Heart left ventricle (tissue), 16 donors: ENCODE data around the gene SMIM45.

Source experiments
- ATAC-seq, 4 donors: fragments of 200-7000 bp; cut with Tn5 transposase; one replicate each; pipeline ENCODE4 v1.9.1; 2020 to 2022; ENCODE audit warnings: moderate library complexity in 4 of 4, mild to moderate bottlenecking in 3 of 4, moderate number of reproducible peaks in 1 of 4
- DNase-seq, 5 donors: peaks; one replicate each; pipeline ENCODE4 v3.0.0-alpha.2; 2020
- H3K27ac ChIP-seq, 12 donors: fragments of 200-600 bp; sonication (generic) in 4 of 12; one replicate each; pipeline versions ENCODE4 v1.5.0 to v1.8.0; 2016 to 2022; ENCODE audit warnings: mild to moderate bottlenecking in 2 of 12
- H3K27me3 ChIP-seq, 9 donors: fragments of 200-600 bp; sonication (generic) in 2 of 9; one replicate each; pipeline versions ENCODE4 v1.5.1 to v1.8.0; 2016 to 2022; ENCODE audit warnings: mild to moderate bottlenecking in 3 of 9
- H3K36me3 ChIP-seq, 9 donors: fragments of 200-600 bp; sonication (generic) in 2 of 9; one replicate each; pipeline versions ENCODE4 v1.5.0 to v1.8.0; 2018 to 2022; ENCODE audit warnings: mild to moderate bottlenecking in 2 of 9
- H3K4me1 ChIP-seq, 12 donors: fragments of 200-600 bp; sonication (generic) in 4 of 12; one replicate each; pipeline versions ENCODE4 v1.5.0 to v1.8.0; 2016 to 2022; ENCODE audit warnings: mild to moderate bottlenecking in 3 of 12
- H3K4me3 ChIP-seq, 12 donors: fragments of 200-600 bp; sonication (generic) in 4 of 12; one replicate each; pipeline versions ENCODE4 v1.5.0 to v1.8.0; 2017 to 2022; ENCODE audit warnings: mild to moderate bottlenecking in 9 of 12, moderate library complexity in 4 of 12
- H3K9me3 ChIP-seq, 12 donors: fragments of 200-600 bp; sonication (generic) in 4 of 12; one replicate each; pipeline versions ENCODE4 v1.5.0 to v1.8.0; 2016 to 2022; ENCODE audit warnings: mild to moderate bottlenecking in 1 of 12
- POLR2A ChIP-seq, 2 donors: fragments of 450-650 bp; IDR thresholded peaks; one replicate each; pipeline ENCODE4 v1.6.1; 2017; ENCODE audit warnings: antibody characterized with exemption in 2 of 2, mild to moderate bottlenecking in 2 of 2, moderate library complexity in 2 of 2
- WGBS, 4 donors: extraction: QIAGEN DNeasy Blood & Tissue Kit in 2 of 4; methylation state at CpG; one replicate each; pipeline versions ENCODE4 v1.1.5 to v1.1.7; 2013 to 2018; 5-methylcytosine and 5-hydroxymethylcytosine counted together
- intact Hi-C, 10 donors: fragments of 100-400 bp; cut with DNase I; formaldehyde crosslinking; loops; one replicate each; pipeline versions ENCODE4 v1.11.1 to v1.14.2; 2022
- TF ChIP-seq, protein P1 (sequence below), 12 donors: fragments of 200-600 bp; sonication (generic) in 4 of 12; IDR thresholded peaks; one replicate each; pipeline versions ENCODE4 v1.5.0 to v1.8.0; 2018 to 2022; ENCODE audit warnings: antibody characterized with exemption in 12 of 12, mild to moderate bottlenecking in 5 of 12
- donor health status: ischemic (EF 13 %, LVEDD 7.1; RV severe dilation, severe dysfunction).
- donor health status: healthy with polysubstance abuse.
- donor health status: DM: no; HTN: yes; CAD: no.
- donor health status: DM: no; HTN: no; CAD: no.
- donor health status: ischemic (EF 25% LVEDD 6.9; RV normal size, moderate dysfunction).
- donor health status: ischemic (EF 25% LVEDD 5.7; RV mildly dilated, moderate dysfunction).
- donor health status: healthy.
- donor health status: DM: yes; HTN: yes; CAD: no.
- donor health status: ischemic (EF 35%, LVEDD 5.7; RV mildly dilated, moderate dysfunction).
- donor health status: nonischemic (EF 11% LVEDD 7.7; RV severe dilation, severe dysfunction).
- donor health status: DM: yes; HTN: yes; CAD: no.
- donor health status: PGD.
- donor health status: ischemic (EF 29% LVEDD 5.4; RV normal size, mild dysfunction).
- donor health status: nonischemic (EF 23%, LVEDD 6.1; RV moderate dilation, normal function).

SMIM45 gene

DNA sequence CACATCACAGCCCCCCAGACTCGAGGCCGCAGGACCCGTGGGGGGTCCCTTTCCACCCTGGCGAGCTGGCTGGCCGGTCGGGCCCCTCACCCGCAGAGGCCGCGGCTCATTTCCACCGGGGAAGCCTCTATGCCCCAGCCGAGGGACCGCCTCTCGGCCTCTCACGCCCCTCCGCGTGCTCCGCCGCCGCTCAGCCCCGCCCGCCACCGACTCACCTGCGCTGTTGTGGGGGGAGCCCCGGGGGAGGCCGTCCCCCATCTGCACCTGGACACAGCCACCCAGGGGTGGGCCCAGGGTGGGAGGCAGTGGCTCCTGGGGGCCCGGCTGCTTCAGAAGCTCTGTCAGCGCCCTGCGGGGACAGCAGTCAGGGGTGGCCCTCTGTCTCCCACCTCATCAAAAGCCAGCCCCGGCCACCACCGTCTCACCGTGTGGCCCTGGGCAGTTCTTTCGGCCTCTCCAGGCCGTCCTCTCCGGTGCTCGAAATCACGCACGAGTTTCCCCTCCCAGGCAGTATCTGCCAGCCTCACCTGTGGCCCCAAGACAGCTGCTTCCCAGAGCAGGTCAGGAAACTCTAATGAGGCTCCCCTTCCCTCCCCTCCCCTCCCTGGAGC lies 40.8 kb upstream of the SMIM45 start:
- DNase-seq (no peak), ATAC-seq (no peak)
- H3K4me1 ChIP-seq, result peaks cover 0 to 56% (median 17%) of the 10 kb centered on the region in 12 donors
- peak overlapping the region in 4 of 12 donors; percentile 50 to 75 (median 61) for H3K27ac ChIP-seq
- intact Hi-C loops, result no loop called here
- TF ChIP-seq, protein P1, sequence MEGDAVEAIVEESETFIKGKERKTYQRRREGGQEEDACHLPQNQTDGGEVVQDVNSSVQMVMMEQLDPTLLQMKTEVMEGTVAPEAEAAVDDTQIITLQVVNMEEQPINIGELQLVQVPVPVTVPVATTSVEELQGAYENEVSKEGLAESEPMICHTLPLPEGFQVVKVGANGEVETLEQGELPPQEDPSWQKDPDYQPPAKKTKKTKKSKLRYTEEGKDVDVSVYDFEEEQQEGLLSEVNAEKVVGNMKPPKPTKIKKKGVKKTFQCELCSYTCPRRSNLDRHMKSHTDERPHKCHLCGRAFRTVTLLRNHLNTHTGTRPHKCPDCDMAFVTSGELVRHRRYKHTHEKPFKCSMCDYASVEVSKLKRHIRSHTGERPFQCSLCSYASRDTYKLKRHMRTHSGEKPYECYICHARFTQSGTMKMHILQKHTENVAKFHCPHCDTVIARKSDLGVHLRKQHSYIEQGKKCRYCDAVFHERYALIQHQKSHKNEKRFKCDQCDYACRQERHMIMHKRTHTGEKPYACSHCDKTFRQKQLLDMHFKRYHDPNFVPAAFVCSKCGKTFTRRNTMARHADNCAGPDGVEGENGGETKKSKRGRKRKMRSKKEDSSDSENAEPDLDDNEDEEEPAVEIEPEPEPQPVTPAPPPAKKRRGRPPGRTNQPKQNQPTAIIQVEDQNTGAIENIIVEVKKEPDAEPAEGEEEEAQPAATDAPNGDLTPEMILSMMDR (IDR thresholded peaks at IDR 0.05), result no peak
- 21 to 48% (median 35%) methylated on average over 16 to 37 of the region's 37 CpGs for WGBS, 4 donors
- no peaks in the 10 kb centered on the region for H3K9me3 ChIP-seq
- H3K27me3 ChIP-seq, result peaks cover 29 to 65% (median 45%) of the 10 kb centered on the region in 9 donors
- peak overlapping the region in 9 of 12 donors; percentile 22 to 57 (median 46) for H3K4me3 ChIP-seq
- H3K36me3 ChIP-seq, result peaks cover 0 to 13% (median 1%) of the 10 kb centered on the region in 9 donors

GRCh38 chr22:41912338-41913039 lies 39.5 kb upstream of the SMIM45 start:
- Histone ChIP-seq H3K9me3 (no peaks in the 10 kb centered on the region), H3K4me3 (no peak overlapping the region), H3K27ac (no peak overlapping the region), H3K36me3 (peaks cover 0 to 4% (median 0%) of the 10 kb centered on the region in 9 donors), H3K4me1 (peaks cover 0 to 58% (median 18%) of the 10 kb centered on the region in 12 donors), H3K27me3 (peaks cover 29 to 78% (median 48%) of the 10 kb centered on the region in 9 donors)
- TF ChIP-seq, protein P1 (IDR thresholded peaks at IDR 0.05), result no peak
- TF ChIP-seq POLR2A (IDR thresholded peaks at IDR 0.05), result no peak
- intact Hi-C loops, result no loop called here
- no peak for ATAC-seq
- WGBS, 4 donors, result 79 to 88% (median 83%) methylated on average over 9 of the region's 9 CpGs
- DNase-seq, result no peak

DNA sequence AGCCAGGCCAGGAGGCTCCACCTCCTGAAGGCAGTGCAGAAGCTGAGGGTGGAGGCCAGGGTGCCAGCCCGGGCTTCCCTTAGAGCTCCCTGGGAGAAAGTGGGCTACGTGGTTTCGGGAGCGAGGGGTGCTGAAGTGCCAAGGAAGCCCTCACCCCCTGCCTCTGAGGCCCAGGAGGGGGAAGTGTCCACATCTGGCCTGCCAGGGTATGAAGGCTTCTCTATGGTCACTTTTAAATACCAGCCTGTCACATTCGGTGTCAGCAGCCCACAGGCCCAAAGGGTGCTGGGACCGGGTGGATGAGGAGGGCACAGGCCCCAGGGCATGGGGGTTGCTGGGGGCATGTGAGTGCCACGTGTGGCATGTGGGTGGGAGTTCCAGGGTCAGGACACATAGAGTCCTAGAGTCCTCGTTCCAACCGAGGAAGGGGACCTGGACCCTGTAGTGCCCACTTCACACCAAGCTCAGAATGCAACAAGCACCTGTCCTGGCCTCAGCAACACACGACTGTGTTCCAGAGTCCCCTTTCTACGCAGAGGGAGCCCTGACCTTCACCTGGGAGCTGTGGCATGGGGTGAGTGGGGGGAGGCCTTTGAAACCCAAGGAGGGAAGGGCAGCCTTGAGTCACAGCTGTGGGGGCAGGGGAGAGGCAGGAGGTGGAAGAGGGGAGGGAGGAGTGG lies 38.8 kb upstream of the SMIM45 start:
- Histone ChIP-seq H3K9me3 (no peaks in the 10 kb centered on the region), H3K36me3 (no peaks in the 10 kb centered on the region), H3K27ac (no peak overlapping the region), H3K4me3 (no peak overlapping the region), H3K4me1 (peaks cover 0 to 64% (median 24%) of the 10 kb centered on the region in 12 donors), H3K27me3 (peaks cover 29 to 82% (median 53%) of the 10 kb centered on the region in 9 donors)
- no peak for ATAC-seq
- DNase-seq, result no peak
- WGBS, 4 donors, result 63 to 80% (median 71%) methylated on average over 6 to 11 of the region's 11 CpGs
- TF ChIP-seq POLR2A (IDR thresholded peaks at IDR 0.05), result no peak
- TF ChIP-seq, protein P1 (IDR thresholded peaks at IDR 0.05), result no peak
- intact Hi-C loops, result no loop called here
